A549 (cell line): ENCODE measurements around the gene CLEC4F. TPM values are rescaled to one million over a fixed set of nuclear protein-coding genes. Genes with fewer than 3 reads are reported as not detected.

Source experiments
- ATAC-seq, 2 experiments: fragments of 200-7000 bp in 1 of 2; fragments of >200 bp in 1 of 2; cut with Nextera tagmentation in 1 of 2; cut with Tn5 transposase in 1 of 2; 3 replicates each; pipeline versions ENCODE4 v1.8.0 to v1.9.1; 2018 to 2020; ENCODE audit warnings: mild to moderate bottlenecking in 1 of 2, moderate library complexity in 1 of 2
- CTCF ChIA-PET: fragments of 300-600 bp; sonication (Branson Sonifier 250); formaldehyde crosslinking; extraction: SDS; loops from one replicate; lab custom pipeline; 2021; ENCODE audit warnings: antibody characterized with exemption, inconsistent platforms; lab: Yijun Ruan, JAX
- POLR2A ChIA-PET: fragments of 350-600 bp; formaldehyde crosslinking; extraction: SDS; loops from one replicate; lab custom pipeline; 2021; ENCODE audit warnings: antibody characterized with exemption, inconsistent platforms; lab: Yijun Ruan, JAX
- DNase-seq, 2 experiments: peaks; one replicate each; pipeline versions ENCODE4 v3.0.0 to v3.0.0-alpha.2; 2011 to 2016; ENCODE audit warnings: low read depth in 1 of 2, low spot score in 1 of 2
- FAIRE-seq: peaks from 2 replicates; lab custom pipeline; 2011; peaks lifted over from hg19 to GRCh38; lab: Jason Lieb, UNC
- H3K27ac ChIP-seq, 2 experiments: fragments of >200 bp; sonication (Bioruptor Twin); formaldehyde crosslinking; 3 replicates each; pipeline ENCODE4 v1.5.1; 2016 to 2017
- H3K4me1 ChIP-seq: fragments of >200 bp; sonication (Bioruptor Twin); formaldehyde crosslinking; 3 replicates; pipeline ENCODE4 v1.6.1; 2016
- H3K4me2 ChIP-seq: fragments of >200 bp; sonication (Bioruptor Twin); formaldehyde crosslinking; 3 replicates; pipeline ENCODE4 v1.6.1; 2016
- H3K4me3 ChIP-seq: fragments of >200 bp; sonication (Bioruptor Twin); formaldehyde crosslinking; 3 replicates; pipeline ENCODE4 v1.5.1; 2016
- H3K9me3 ChIP-seq: fragments of >200 bp; sonication (Bioruptor Twin); formaldehyde crosslinking; 3 replicates; pipeline ENCODE4 v1.6.1; 2016
- CBX8 ChIP-seq: fragments of 200-600 bp; sonication (generic); IDR thresholded peaks from 2 replicates; pipeline ENCODE4 v1.6.1; 2016
- CHD4 ChIP-seq: fragments of 200-600 bp; sonication (generic); IDR thresholded peaks from 2 replicates; pipeline ENCODE4 v1.6.1; 2016; ENCODE audit warnings: antibody characterized with exemption, mild to moderate bottlenecking, borderline replicate concordance
- ELK1 ChIP-seq: fragments of 150-350 bp; IDR thresholded peaks from 2 replicates; pipeline ENCODE4 v1.6.1; 2014; ENCODE audit warnings: low read depth, mild to moderate bottlenecking, low read length
- EP300 ChIP-seq, 2 experiments: fragments of >200 bp; sonication (Bioruptor Twin); formaldehyde crosslinking; IDR thresholded peaks; 2 replicates in 1 of 2; 3 replicates in 1 of 2; pipeline ENCODE4 v1.6.1; 2016 to 2017
- ESRRA ChIP-seq: fragments of 150-350 bp; IDR thresholded peaks from 2 replicates; pipeline ENCODE4 v1.6.1; 2014; ENCODE audit warnings: mild to moderate bottlenecking, low read length, borderline replicate concordance
- FOSB ChIP-seq: fragments of 250-450 bp; sonication (Bioruptor Pico); IDR thresholded peaks from 2 replicates; pipeline ENCODE4 v1.5.0; 2020; ENCODE audit warnings: mild to moderate bottlenecking, moderate library complexity
- FOSL2 ChIP-seq, 2 experiments: fragments of 450-650 bp in 1 of 2; fragments of >200 bp in 1 of 2; sonication (Bioruptor Twin) in 1 of 2; formaldehyde crosslinking; IDR thresholded peaks; 2 replicates each; pipeline versions ENCODE4 v1.5.0 to v1.6.1; 2016 to 2020; ENCODE audit warnings: mild to moderate bottlenecking in 1 of 2, moderate library complexity in 1 of 2
- FOXS1 ChIP-seq: fragments of 250-450 bp; sonication (Bioruptor Pico); IDR thresholded peaks from 2 replicates; pipeline ENCODE4 v1.5.0; 2020; ENCODE audit warnings: mild to moderate bottlenecking, moderate library complexity
- HDAC2 ChIP-seq: fragments of 200-600 bp; sonication (generic); IDR thresholded peaks from 2 replicates; pipeline ENCODE4 v1.6.1; 2016
- HEYL ChIP-seq: fragments of 250-450 bp; sonication (Bioruptor Pico); IDR thresholded peaks from 2 replicates; pipeline ENCODE4 v1.8.0; 2021; ENCODE audit warnings: mild to moderate bottlenecking, moderate library complexity
- HMGXB4 ChIP-seq: fragments of 250-450 bp; sonication (Bioruptor Pico); IDR thresholded peaks from 2 replicates; pipeline ENCODE4 v1.5.0; 2021; ENCODE audit warnings: mild to moderate bottlenecking, moderate library complexity, borderline replicate concordance
- JUNB ChIP-seq: fragments of >200 bp; sonication (Bioruptor Twin); formaldehyde crosslinking; IDR thresholded peaks from 2 replicates; pipeline ENCODE4 v1.6.1; 2016
- MAX ChIP-seq: IDR thresholded peaks from 2 replicates; pipeline ENCODE4 v1.6.1; 2012
- MYC ChIP-seq: IDR thresholded peaks from 2 replicates; pipeline ENCODE4 v1.6.1; 2012; ENCODE audit warnings: mild to moderate bottlenecking, inconsistent platforms, low read length, improper control_type of control experiment, borderline replicate concordance
- PHF8 ChIP-seq: fragments of 200-600 bp; sonication (generic); IDR thresholded peaks from 2 replicates; pipeline ENCODE4 v1.6.1; 2016; ENCODE audit warnings: low read depth, mild to moderate bottlenecking, antibody characterized with exemption, moderate library complexity, borderline replicate concordance
- RAD21 ChIP-seq, 2 experiments: fragments of >200 bp in 1 of 2; sonication (Bioruptor Twin) in 1 of 2; formaldehyde crosslinking in 1 of 2; IDR thresholded peaks in 1 of 2; conservative IDR thresholded peaks in 1 of 2; 2 replicates in 1 of 2; 3 replicates in 1 of 2; pipeline ENCODE4 v1.6.1; 2012 to 2018; ENCODE audit warnings: inconsistent platforms in 1 of 2
- REST ChIP-seq: fragments of 200-600 bp; sonication (generic); IDR thresholded peaks from 2 replicates; pipeline ENCODE4 v1.6.1; 2016; ENCODE audit warnings: antibody characterized with exemption, mild to moderate bottlenecking, moderate library complexity
- USF2 ChIP-seq: fragments of 450-650 bp; IDR thresholded peaks from 2 replicates; pipeline ENCODE4 v1.6.1; 2014; ENCODE audit warnings: antibody characterized with exemption
- ZNF302 ChIP-seq: fragments of 250-450 bp; sonication (Bioruptor Pico); IDR thresholded peaks from 2 replicates; pipeline ENCODE4 v1.9.0; 2021; ENCODE audit warnings: inconsistent platforms, mild to moderate bottlenecking, moderate library complexity
- WGBS: methylation state at CpG from one replicate; pipeline ENCODE4 v1.1.6; 2017; ENCODE audit errors: missing lambda C conversion rate; 5-methylcytosine and 5-hydroxymethylcytosine counted together
- polyA plus RNA-seq, 4 experiments: library from polyadenylated mRNA; depleted of rRNA in 3 of 4; stranded (reverse); fragments of >200 nt; fragmentation: RNase III in 1 of 4; extraction: RNeasy Plus Mini Kit Qiagen cat#74134 plus additional on column Dnase treatment in 1 of 4; gene quantifications; 2 replicates in 3 of 4; 3 replicates in 1 of 4; pipeline ENCODE4 v1.2.3, GENCODE V29; 2011 to 2017

Gene CLEC4F
- polyA plus RNA-seq, 2 of the 4 experiments (the other 2 are of a cell fraction) = not detected

- ChIA-PET POLR2A (no interaction called here), CTCF (interaction anchor here (1.0 to 11.7 kb wide), 8 partner anchors 20 to 170 kb away, joined by 3 to 147 read pairs (median 4); partner anchors contain the start of gene ADD2)
- FAIRE-seq (no peak), ATAC-seq (no peak), DNase-seq (no peak)
- Histone ChIP-seq H3K4me2 (no peak overlapping the region), H3K27ac (no peak overlapping the region), H3K9me3 (peaks cover 14% of the 10 kb centered on the region), H3K4me3 (no peak overlapping the region), H3K4me1 (peaks cover 2% of the 10 kb centered on the region; the same call in 1 of the 3 replicates)
- 30% methylated on average over 4 of the region's 4 CpGs for WGBS
- TF ChIP-seq JUNB = no peak
- no peak for TF ChIP-seq RAD21 (conservative IDR thresholded peaks at IDR 0.05 in 1 of 2, IDR thresholded peaks at IDR 0.05 in 1 of 2)
Measured at GRCh38 chr2:70795164-70795995, 25.0 kb downstream of the CLEC4F start.

GRCh38 chr2:70793450-70793849 is 26.9 kb downstream of the CLEC4F start:
- CTCF ChIA-PET = interaction anchor here (0.7 to 11.7 kb wide), 9 partner anchors 9 to 172 kb away, joined by 3 to 147 read pairs (median 6); no protein-coding TSS in a partner anchor
- H3K9me3 ChIP-seq = no peaks in the 10 kb centered on the region
- ATAC-seq = no peak
- DNase-seq = no peak
- TF ChIP-seq FOSL2 (IDR thresholded peaks at IDR 0.05) (no peak), FOSL2 (CRISPR knock-in tag; IDR thresholded peaks at IDR 0.05) (no peak), HMGXB4 (CRISPR knock-in tag) (no peak), REST (no peak), ZNF302 (no peak)
- H3K4me3 ChIP-seq = no peak overlapping the region
- H3K4me2 ChIP-seq = no peak overlapping the region
- FAIRE-seq = no peak
- H3K4me1 ChIP-seq = peaks cover 7% of the 10 kb centered on the region; the same call in 1 of the 3 replicates
- POLR2A ChIA-PET = interaction anchor here (1.1 kb wide), 1 partner anchor 14 kb away, joined by 3 read pairs; no protein-coding TSS in a partner anchor
- no peak overlapping the region for H3K27ac ChIP-seq
- 38% methylated on average over 2 of the region's 2 CpGs for WGBS

- DNase-seq = peak in 1 of 2 experiments; percentile 21
- Histone ChIP-seq H3K4me2 (peak within 1 kb of the TSS; percentile 97), H3K27ac (0 out of 6 replicates have a peak within 1 kb of the TSS, but pooled peaks of 1 of the 2 experiments have one; percentile 11), H3K4me3 (peak within 1 kb of the TSS; percentile 45), H3K9me3 (no peaks in the 10 kb centered on the region), H3K4me1 (peaks cover 7% of the 10 kb centered on the region; the same call in 1 of the 3 replicates)
- no peak for FAIRE-seq
- ChIA-PET POLR2A (no interaction called here), CTCF (interaction anchor here (0.7 to 11.7 kb wide), 43 partner anchors 10 to 486 kb away, joined by 3 to 147 read pairs (median 6); partner anchors contain the start of genes ADD2, ANKRD53 and CLEC4F)
- 39% methylated on average over 53 of the region's 69 CpGs for WGBS
- peak; percentile 48 to 65 for ATAC-seq
- TF ChIP-seq CHD4 (no peak), HEYL (CRISPR knock-in tag) (no peak), EP300 (IDR thresholded peaks at IDR 0.05) (0 out of 5 replicates have a peak, but pooled peaks of 1 of the 2 experiments have one; percentile 26), MAX (peak; percentile 26; the same call in 1 of the 2 replicates), ZNF302 (no peak), ESRRA (no peak), CBX8 (no peak), ELK1 (no peak), FOSB (CRISPR knock-in tag) (no peak), USF2 (no peak), MYC (no peak), HDAC2 (no peak), FOXS1 (CRISPR knock-in tag) (no peak), PHF8 (no peak)
Measured at GRCh38 chr2:70790136-70790828, 30.1 kb downstream of the CLEC4F start, which contains the start of gene FIGLA. TSS of gene FIGLA (minus strand) at chr2:70790643. CDS start at chr2:70790638, 5 bp downstream.
